ENCODE results near the gene SPTLC2.
A peak's percentile ranks its signal among the peaks of the same experiment; 100 is the strongest.
"Not testable (repeated sequence)": the region's sequence is repeated elsewhere in the genome, so short reads cannot be mapped to it uniquely, and the experiment has no call there.

Gene SPTLC2

GRCh38 chr14:77616454-77617229 lies at the start of gene SPTLC2:
SPTLC2 (minus strand) TSS chr14:77616637; CDS start chr14:77616579, 58 bp downstream.
- peak; percentile 98 for DNase-seq

- DNase-seq = no peak
Measured at GRCh38 chr14:77663293-77663692, 46.9 kb upstream of the SPTLC2 start.

- DNase-seq = not testable (repeated sequence)
Measured at GRCh38 chr14:77661562-77661961, 45.1 kb upstream of the SPTLC2 start.

GRCh38 chr14:77660754-77661153 lies 44.3 kb upstream of the SPTLC2 start:
- no peak for DNase-seq

GRCh38 chr14:77659831-77660230 lies 43.4 kb upstream of the SPTLC2 start:
- DNase-seq = no peak

- no peak for DNase-seq
Measured at GRCh38 chr14:77657280-77657679, 40.8 kb upstream of the SPTLC2 start.

- DNase-seq = no peak
Measured at GRCh38 chr14:77654001-77654441, 37.6 kb upstream of the SPTLC2 start.

GRCh38 chr14:77649326-77649725 lies 32.9 kb upstream of the SPTLC2 start:
- DNase-seq = no peak

GRCh38 chr14:77648520-77649200 lies 32.2 kb upstream of the SPTLC2 start:
- DNase-seq = no peak

GRCh38 chr14:77647853-77648252 lies 31.4 kb upstream of the SPTLC2 start:
- no peak for DNase-seq

GRCh38 chr14:77646907-77647306 lies 30.5 kb upstream of the SPTLC2 start:
- no peak for DNase-seq

GRCh38 chr14:77645520-77646230 lies 29.2 kb upstream of the SPTLC2 start:
- DNase-seq = no peak

- no peak for DNase-seq
Measured at GRCh38 chr14:77642407-77642806, 26.0 kb upstream of the SPTLC2 start.

- DNase-seq = peak; percentile 60
Measured at GRCh38 chr14:77641534-77642341, 25.3 kb upstream of the SPTLC2 start.

GRCh38 chr14:77640756-77641533 lies 24.5 kb upstream of the SPTLC2 start:
- no peak for DNase-seq

GRCh38 chr14:77638771-77639171 lies 22.3 kb upstream of the SPTLC2 start:
- no peak for DNase-seq

- not testable (repeated sequence) for DNase-seq
Measured at GRCh38 chr14:77635869-77636268, 19.4 kb upstream of the SPTLC2 start.

- not testable (repeated sequence) for DNase-seq
Measured at GRCh38 chr14:77635466-77635865, 19.0 kb upstream of the SPTLC2 start.

GRCh38 chr14:77630111-77630510 lies 13.7 kb upstream of the SPTLC2 start:
- DNase-seq = no peak

GRCh38 chr14:77625360-77625759 lies 8.9 kb upstream of the SPTLC2 start:
- no peak for DNase-seq

- no peak for DNase-seq
Measured at GRCh38 chr14:77623201-77623600, 6.8 kb upstream of the SPTLC2 start.

All from stimulated activated naive CD4-positive, alpha-beta T cell treated with Interleukin-2 at 50 U/mL for 16 hours (primary cell).